SK-N-SH treated with all-trans-retinoic acid at 6 μM for 48 hours (cell line): ENCODE data around the gene TMEM203.

Source experiments
- ATAC-seq: fragments of 200-7000 bp; cut with Tn5 transposase; 3 replicates; pipeline ENCODE4 v1.9.1; 2020; ENCODE audit warnings: mild to moderate bottlenecking, moderate library complexity
- BACH2 ChIP-seq: fragments of 250-450 bp; sonication (Bioruptor Pico); IDR thresholded peaks from 2 replicates; pipeline ENCODE4 v1.9.0; 2021; ENCODE audit warnings: mild to moderate bottlenecking, borderline replicate concordance
- CSRNP3 ChIP-seq: fragments of 250-450 bp; sonication (Bioruptor Pico); IDR thresholded peaks from 2 replicates; pipeline ENCODE4 v1.5.1; 2021; ENCODE audit warnings: mild to moderate bottlenecking, moderate library complexity
- ESRRG ChIP-seq: fragments of 250-450 bp; sonication (Bioruptor Pico); IDR thresholded peaks from 2 replicates; pipeline ENCODE4 v1.6.1; 2021; ENCODE audit warnings: mild to moderate bottlenecking
- ISL1 ChIP-seq: fragments of 250-450 bp; sonication (Bioruptor Pico); IDR thresholded peaks from 2 replicates; pipeline ENCODE4 v2.1.2; 2022; ENCODE audit warnings: mild to moderate bottlenecking, moderate library complexity
- OSR1 ChIP-seq: fragments of 250-450 bp; sonication (Bioruptor Pico); IDR thresholded peaks from 2 replicates; pipeline ENCODE4 v1.8.0; 2022; ENCODE audit warnings: moderate library complexity, mild to moderate bottlenecking, inconsistent platforms
- PATZ1 ChIP-seq: fragments of 250-450 bp; sonication (Bioruptor Pico); IDR thresholded peaks from 2 replicates; pipeline ENCODE4 v1.8.0; 2020; ENCODE audit warnings: mild to moderate bottlenecking, moderate library complexity, borderline replicate concordance
- POU6F1 ChIP-seq: fragments of 250-450 bp; sonication (Bioruptor Pico); IDR thresholded peaks from 2 replicates; pipeline ENCODE4 v1.8.0; 2021; ENCODE audit warnings: low read depth, mild to moderate bottlenecking, moderate library complexity, borderline replicate concordance
- TCF4 ChIP-seq: fragments of 250-450 bp; sonication (Bioruptor Pico); IDR thresholded peaks from 2 replicates; pipeline ENCODE4 v1.8.0; 2021; ENCODE audit warnings: mild to moderate bottlenecking, moderate library complexity, borderline replicate concordance
- TOX ChIP-seq: fragments of 250-450 bp; sonication (Bioruptor Pico); IDR thresholded peaks from 2 replicates; pipeline ENCODE4 v1.8.0; 2021; ENCODE audit warnings: mild to moderate bottlenecking, moderate library complexity, borderline replicate concordance
- TSHZ2 ChIP-seq: fragments of 250-450 bp; sonication (Bioruptor Pico); IDR thresholded peaks from 2 replicates; pipeline ENCODE4 v1.5.0; 2020; ENCODE audit warnings: mild to moderate bottlenecking, moderate library complexity
- ZFP3 ChIP-seq: fragments of 250-450 bp; sonication (Bioruptor Pico); IDR thresholded peaks from 2 replicates; pipeline ENCODE4 v1.5.0; 2020; ENCODE audit warnings: mild to moderate bottlenecking, moderate library complexity
- ZFP30 ChIP-seq: fragments of 450-650 bp; formaldehyde crosslinking; IDR thresholded peaks from 2 replicates; pipeline ENCODE4 v1.5.0; 2022; ENCODE audit warnings: mild to moderate bottlenecking, moderate library complexity
- ZNF565 ChIP-seq: fragments of 450-650 bp; formaldehyde crosslinking; conservative IDR thresholded peaks from 2 replicates; pipeline ENCODE4 v1.5.0; 2020; ENCODE audit warnings: low read depth, mild to moderate bottlenecking, moderate library complexity
- ZNF70 ChIP-seq: fragments of 450-650 bp; formaldehyde crosslinking; IDR thresholded peaks from 2 replicates; pipeline ENCODE4 v1.5.0; 2020; ENCODE audit warnings: mild to moderate bottlenecking, moderate library complexity

The TMEM203 gene

GRCh38 chr9:137216188-137216965, 10.9 kb upstream of the TMEM203 start:
- TF ChIP-seq ZFP3, result no peak
- TF ChIP-seq OSR1, result no peak
- no peak for TF ChIP-seq TCF4 (CRISPR knock-in tag)
- TF ChIP-seq CSRNP3 (CRISPR knock-in tag), result no peak
- no peak for TF ChIP-seq ZNF70
- no peak for TF ChIP-seq TOX (CRISPR knock-in tag)
- TF ChIP-seq ZNF565, result no peak
- no peak for TF ChIP-seq TSHZ2 (CRISPR knock-in tag)
- no peak for TF ChIP-seq PATZ1 (CRISPR knock-in tag)
- ATAC-seq, result no peak

GRCh38 chr9:137215196-137215986, 9.9 kb upstream of the TMEM203 start:
- no peak for ATAC-seq
- TF ChIP-seq OSR1 (no peak), ESRRG (no peak), ZFP3 (no peak), TOX (CRISPR knock-in tag) (no peak), BACH2 (CRISPR knock-in tag) (no peak), CSRNP3 (CRISPR knock-in tag) (no peak)

GRCh38 chr9:137214620-137215019, 9.2 kb upstream of the TMEM203 start:
- TF ChIP-seq ISL1 (no peak), ZNF565 (no peak), OSR1 (no peak), ESRRG (no peak), CSRNP3 (CRISPR knock-in tag) (no peak), POU6F1 (CRISPR knock-in tag) (no peak), ZFP30 (CRISPR knock-in tag) (no peak), TCF4 (CRISPR knock-in tag) (no peak), BACH2 (CRISPR knock-in tag) (no peak)
- no peak for ATAC-seq
